T-helper 1 cell (primary cell): Measurements from ENCODE around the gene OGFR.
A peak's percentile ranks its signal among the peaks of the same experiment; 100 is the strongest.

Experiments
- DNase-seq, 5 donors: peaks; one replicate each; pipeline ENCODE4 v3.0.0-alpha.2; 2012 to 2020

Gene OGFR

DNA sequence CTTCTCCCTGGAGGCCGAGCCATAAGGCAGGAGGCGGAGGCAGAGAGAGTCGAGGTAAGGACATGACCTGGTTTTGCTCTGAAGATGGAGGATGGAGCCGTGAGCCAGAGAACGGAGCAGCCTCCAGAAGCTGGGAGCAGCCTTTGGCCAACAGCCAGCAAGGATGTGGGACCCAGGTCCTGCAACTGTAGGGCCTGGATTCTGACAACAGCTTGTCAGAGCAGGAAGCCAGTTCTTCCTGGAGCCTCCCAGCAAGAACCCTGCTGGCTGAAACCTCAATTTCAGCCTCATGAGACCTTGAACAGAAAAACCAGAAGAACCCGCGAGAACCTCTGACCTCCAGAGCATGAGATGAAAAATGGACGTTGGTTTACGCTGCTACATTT, 21.7 kb upstream of the OGFR start:
- DNase-seq = no peak

DNA sequence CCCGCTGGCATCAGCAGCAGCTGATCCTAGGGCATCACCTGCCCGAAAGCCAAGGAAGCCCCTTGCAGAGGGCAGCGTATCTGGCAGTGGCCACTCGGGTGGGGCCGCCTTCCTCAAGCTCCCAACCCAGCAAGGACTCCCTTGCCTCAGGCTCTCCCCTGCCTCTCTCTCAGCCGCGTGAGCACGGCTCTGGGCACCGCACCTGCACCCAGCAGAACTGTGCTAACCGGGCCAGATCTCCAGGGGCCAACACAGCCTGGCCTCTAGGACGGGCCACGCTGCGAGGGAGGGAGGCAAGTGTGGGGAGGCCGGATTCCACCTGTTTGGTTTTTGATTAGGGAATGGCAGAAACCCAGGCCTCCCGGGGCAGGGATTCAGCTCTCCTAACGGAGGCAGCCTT, 20.1 kb upstream of the OGFR start:
- no peak for DNase-seq

- no peak for DNase-seq
These were observed 19.2 kb upstream of the OGFR start for GRCh38 chr20:62785393-62785792.

GRCh38 chr20:62786157-62786556, 18.5 kb upstream of the OGFR start:
- no peak for DNase-seq

GRCh38 chr20:62787321-62787720, 17.3 kb upstream of the OGFR start:
- DNase-seq = no peak

DNA sequence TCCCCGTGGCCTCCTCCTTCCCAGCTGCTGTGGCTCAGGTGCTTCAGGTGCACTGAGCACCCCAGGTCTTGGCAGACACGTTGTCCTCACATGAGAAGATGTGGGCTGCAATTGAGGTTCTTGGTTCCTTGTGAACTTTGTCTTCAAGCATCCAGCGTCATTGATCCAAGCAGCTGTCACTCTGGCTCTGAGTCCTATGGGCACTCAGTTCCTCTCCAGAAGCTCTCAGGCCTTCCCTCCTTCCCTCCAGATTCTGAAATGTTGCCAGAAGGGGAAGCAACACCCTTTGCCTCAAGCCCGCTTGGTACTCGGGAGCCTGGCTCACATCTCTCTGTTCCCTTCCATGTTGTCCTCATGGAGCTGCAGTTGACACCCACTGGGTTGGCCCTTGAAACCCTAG, 16.8 kb upstream of the OGFR start:
- no peak for DNase-seq

GRCh38 chr20:62788607-62789006, 16.0 kb upstream of the OGFR start:
- DNase-seq = no peak

- no peak for DNase-seq
These were observed 14.6 kb upstream of the OGFR start for GRCh38 chr20:62790075-62790474.

DNA sequence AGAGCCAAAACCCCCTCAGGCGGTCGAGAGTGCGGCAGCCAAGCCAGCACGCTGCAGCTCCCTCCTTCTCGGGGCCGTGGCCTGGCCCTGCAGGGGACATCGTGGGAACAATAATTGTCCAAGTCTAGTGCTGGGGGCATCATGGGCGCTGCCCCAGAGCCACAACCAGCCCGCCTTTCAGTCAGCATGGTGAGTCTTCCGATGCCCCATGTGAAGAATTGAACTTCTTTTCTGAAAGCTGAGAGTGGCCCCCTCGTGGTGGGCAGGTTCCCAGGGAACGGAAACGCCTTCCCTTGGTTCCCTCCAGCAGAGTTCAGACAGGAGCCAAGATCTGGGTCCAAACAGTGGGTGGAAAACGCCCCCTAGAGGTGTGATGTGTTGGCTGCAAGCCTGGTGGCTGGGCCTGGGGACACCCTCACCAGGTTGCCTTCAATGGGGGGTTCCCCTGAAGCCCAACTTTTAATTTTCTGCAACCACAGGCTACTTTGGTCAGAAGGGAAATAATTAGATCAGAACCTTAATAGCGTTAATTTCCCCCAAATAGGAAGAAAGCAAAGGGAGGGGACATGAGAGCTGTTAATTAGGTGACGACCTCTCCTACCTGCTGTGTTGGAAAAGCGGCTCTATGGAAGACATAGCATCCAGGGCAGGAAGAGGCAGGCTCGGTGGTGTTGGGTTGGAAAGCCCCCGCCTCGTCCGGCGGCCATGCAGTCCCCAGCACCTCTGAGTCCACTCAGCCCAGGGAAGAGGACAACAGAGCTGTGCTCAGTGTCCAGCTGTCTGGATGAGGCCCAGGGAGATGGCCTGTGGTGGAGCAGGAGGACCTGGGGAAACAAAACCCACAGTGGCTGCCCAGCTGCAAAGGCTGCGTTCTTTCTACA, 13.1 kb upstream of the OGFR start:
- peak in 4 of 5 donors; percentile 47 to 76 (median 54) for DNase-seq

- no peak for DNase-seq
These were observed 12.3 kb upstream of the OGFR start for GRCh38 chr20:62792182-62792939.

GRCh38 chr20:62792940-62793756, 11.5 kb upstream of the OGFR start:
- no peak for DNase-seq

DNA sequence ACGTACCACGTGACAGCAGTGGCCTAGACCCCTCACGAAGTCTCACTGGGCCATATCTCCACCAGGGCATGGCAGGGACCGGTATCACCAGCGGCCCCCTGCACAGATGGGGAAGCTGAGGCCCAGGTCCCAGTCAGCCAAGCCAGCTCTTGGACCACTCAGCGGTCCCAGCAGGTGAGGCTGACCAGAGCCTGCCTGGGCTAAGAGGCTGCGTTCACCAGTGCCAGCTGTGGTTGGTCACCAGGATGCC, 11.0 kb upstream of the OGFR start:
- no peak for DNase-seq

- peak; percentile 86 to 95 (median 90) for DNase-seq
These were observed 10.5 kb upstream of the OGFR start for GRCh38 chr20:62794007-62794724.

GRCh38 chr20:62795023-62795761, 9.4 kb upstream of the OGFR start:
- DNase-seq = peak; percentile 44 to 70 (median 54)

GRCh38 chr20:62796699-62797491, 7.7 kb upstream of the OGFR start:
- DNase-seq = no peak

- DNase-seq = no peak
These were observed 6.7 kb upstream of the OGFR start for GRCh38 chr20:62797671-62798532.

DNA sequence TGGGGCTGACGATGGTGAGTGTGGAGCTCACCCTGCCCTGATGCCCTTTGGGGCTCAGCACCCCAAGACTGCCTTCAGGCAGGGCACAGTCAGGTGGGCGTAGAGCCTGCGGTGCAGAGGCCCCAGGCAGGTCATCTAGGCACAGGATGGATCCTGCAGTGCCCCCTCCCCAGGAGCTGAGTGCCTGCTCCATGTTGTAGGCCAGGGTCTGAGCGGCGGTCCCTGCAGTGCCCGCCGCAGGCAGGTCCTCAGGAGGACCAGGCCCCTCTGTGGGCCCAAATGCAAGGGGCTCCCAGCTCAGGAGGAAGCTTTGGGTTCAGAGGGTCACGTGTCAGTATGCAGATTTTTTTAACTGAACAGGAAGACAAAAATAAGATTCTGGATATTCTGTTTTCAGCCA, 5.6 kb upstream of the OGFR start:
- DNase-seq = no peak

DNA sequence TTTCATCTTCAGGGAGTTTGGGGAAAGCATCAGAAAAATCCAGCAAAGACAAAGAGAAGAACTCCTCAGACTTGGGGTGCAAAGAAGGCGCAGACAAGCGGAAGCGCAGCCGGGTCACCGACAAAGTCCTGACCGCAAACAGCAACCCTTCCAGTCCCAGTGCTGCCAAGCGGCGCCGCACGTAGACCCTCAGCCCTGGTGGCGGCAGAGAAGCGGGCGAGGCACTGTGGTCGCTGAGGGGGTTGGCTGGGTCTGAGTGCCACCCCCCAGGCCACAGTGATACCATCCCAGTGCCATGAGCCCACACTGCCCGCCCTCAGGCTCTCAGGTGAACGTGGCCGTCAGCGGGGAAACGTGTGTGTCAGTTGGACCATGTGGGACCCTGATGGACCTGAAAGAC, 5.2 kb upstream of the OGFR start:
- no peak for DNase-seq

GRCh38 chr20:62799873-62800272, 4.8 kb upstream of the OGFR start:
- no peak for DNase-seq
